Thyroid gland (tissue), 4 donors: ENCODE measurements around the gene TCERG1L. TPM values are rescaled to one million over a fixed set of nuclear protein-coding genes. Genes with fewer than 3 reads are reported as not detected.

ENCODE experiments used
- DNase-seq, 2 donors: peaks; one replicate each; pipeline ENCODE4 v3.0.0-alpha.2; 2019
- H3K27ac ChIP-seq, 3 donors: fragments of 200-600 bp; sonication (generic); 1 replicate in 2 of 3; 2 replicates in 1 of 3; pipeline ENCODE4 v1.5.1; 2016 to 2019; ENCODE audit warnings: mild to moderate bottlenecking in 1 of 3, moderate library complexity in 1 of 3
- H3K27me3 ChIP-seq: fragments of 200-600 bp; sonication (generic); one replicate; pipeline ENCODE4 v1.5.1; 2019
- H3K36me3 ChIP-seq, 2 donors: fragments of 200-600 bp; sonication (generic); one replicate each; pipeline ENCODE4 v1.5.1; 2016 to 2019
- H3K4me1 ChIP-seq, 2 donors: fragments of 200-600 bp; sonication (generic); one replicate each; pipeline ENCODE4 v1.5.1; 2017 to 2019
- H3K4me3 ChIP-seq, 3 donors: fragments of 200-600 bp; sonication (generic); replicated peaks in 1 of 3; 1 replicate in 2 of 3; 2 replicates in 1 of 3; pipeline ENCODE4 v1.5.1; 2016; ENCODE audit warnings: mild to moderate bottlenecking in 1 of 3
- H3K9me3 ChIP-seq: fragments of 200-600 bp; sonication (generic); one replicate; pipeline ENCODE4 v1.5.1; 2017
- POLR2A ChIP-seq, 2 donors: fragments of 450-650 bp; IDR thresholded peaks; one replicate each; pipeline ENCODE4 v1.6.1; 2017; ENCODE audit warnings: antibody characterized with exemption in 2 of 2, mild to moderate bottlenecking in 2 of 2, moderate library complexity in 1 of 2
- WGBS, 2 donors: methylation state at CpG; one replicate each; pipeline ENCODE4 v1.1.5; 2017; 5-methylcytosine and 5-hydroxymethylcytosine counted together
- intact Hi-C: fragments of 100-400 bp; cut with DNase I; formaldehyde crosslinking; loops from one replicate; pipeline ENCODE4 v1.15.1; 2023
- total RNA-seq, 4 donors: library from RNA; depleted of rRNA; stranded (reverse); fragments of >200 nt; gene quantifications; one replicate each; pipeline ENCODE4 v1.2.3, GENCODE V29; 2016
- TF ChIP-seq, protein P1 (sequence below), 6 experiments: fragments of 200-600 bp in 3 of 6; fragments of 450-650 bp in 3 of 6; sonication (generic) in 3 of 6; IDR thresholded peaks; one replicate each; pipeline ENCODE4 v1.5.1; 2016 to 2019; ENCODE audit warnings: antibody characterized with exemption in 6 of 6, mild to moderate bottlenecking in 2 of 6, inconsistent platforms in 1 of 6, moderate library complexity in 1 of 6

TCERG1L gene
- total RNA-seq, 4 donors from 2014 or later, result 4.3 to 23.6 (median 8.2) TPM

DNA sequence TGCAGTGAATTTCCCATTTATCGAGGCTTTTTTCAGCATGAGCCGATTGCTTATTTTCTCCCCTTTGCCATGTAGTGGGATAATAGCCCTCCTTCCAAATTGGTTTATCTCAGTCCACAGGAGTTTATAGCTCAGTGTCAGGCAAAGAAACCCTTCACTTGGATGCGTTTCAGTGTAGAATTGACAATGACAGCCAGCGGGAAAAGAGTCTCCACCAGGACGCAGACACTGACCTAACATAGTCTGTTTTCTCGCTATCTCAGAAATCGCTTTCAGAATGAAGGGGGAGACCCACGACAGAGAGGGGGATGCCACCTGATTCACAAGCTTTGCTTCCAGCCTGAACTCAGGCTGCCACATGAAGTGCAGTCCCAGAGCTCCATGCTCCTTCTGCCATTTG, 43.5 kb upstream of the TCERG1L start:
- Histone ChIP-seq H3K36me3 (no peaks in the 10 kb centered on the region), H3K4me3 (no peak overlapping the region), H3K4me1 (no peaks in the 10 kb centered on the region), H3K27ac (no peak overlapping the region), H3K27me3 (no peaks in the 10 kb centered on the region), H3K9me3 (no peaks in the 10 kb centered on the region)
- WGBS, 2 donors, result 89% methylated on average over 8 of the region's 8 CpGs
- TF ChIP-seq, protein P1, sequence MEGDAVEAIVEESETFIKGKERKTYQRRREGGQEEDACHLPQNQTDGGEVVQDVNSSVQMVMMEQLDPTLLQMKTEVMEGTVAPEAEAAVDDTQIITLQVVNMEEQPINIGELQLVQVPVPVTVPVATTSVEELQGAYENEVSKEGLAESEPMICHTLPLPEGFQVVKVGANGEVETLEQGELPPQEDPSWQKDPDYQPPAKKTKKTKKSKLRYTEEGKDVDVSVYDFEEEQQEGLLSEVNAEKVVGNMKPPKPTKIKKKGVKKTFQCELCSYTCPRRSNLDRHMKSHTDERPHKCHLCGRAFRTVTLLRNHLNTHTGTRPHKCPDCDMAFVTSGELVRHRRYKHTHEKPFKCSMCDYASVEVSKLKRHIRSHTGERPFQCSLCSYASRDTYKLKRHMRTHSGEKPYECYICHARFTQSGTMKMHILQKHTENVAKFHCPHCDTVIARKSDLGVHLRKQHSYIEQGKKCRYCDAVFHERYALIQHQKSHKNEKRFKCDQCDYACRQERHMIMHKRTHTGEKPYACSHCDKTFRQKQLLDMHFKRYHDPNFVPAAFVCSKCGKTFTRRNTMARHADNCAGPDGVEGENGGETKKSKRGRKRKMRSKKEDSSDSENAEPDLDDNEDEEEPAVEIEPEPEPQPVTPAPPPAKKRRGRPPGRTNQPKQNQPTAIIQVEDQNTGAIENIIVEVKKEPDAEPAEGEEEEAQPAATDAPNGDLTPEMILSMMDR (IDR thresholded peaks at IDR 0.05), result no peak
- TF ChIP-seq POLR2A (IDR thresholded peaks at IDR 0.05), result no peak
- intact Hi-C loops, result no loop called here
- no peak for DNase-seq

DNA sequence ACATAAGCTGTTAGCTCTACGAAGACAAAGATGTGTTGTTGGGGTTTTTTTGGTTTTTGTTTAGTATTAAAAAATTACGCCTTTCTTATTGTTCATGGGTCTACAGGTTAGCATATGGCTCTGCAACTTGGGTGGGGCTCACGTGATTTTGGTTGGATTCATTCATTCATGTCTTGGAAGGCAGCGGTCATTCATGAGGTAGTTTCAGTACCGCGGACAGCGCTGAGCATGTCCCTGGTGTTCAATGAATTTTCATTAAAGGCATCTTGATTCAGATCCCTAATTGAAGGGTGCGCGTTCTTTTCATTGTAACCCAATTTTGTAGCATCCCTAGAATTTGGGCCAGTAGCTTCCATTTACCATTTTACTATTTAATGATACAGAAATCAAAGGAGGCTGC, 42.9 kb upstream of the TCERG1L start:
- intact Hi-C loops, result no loop called here

DNA sequence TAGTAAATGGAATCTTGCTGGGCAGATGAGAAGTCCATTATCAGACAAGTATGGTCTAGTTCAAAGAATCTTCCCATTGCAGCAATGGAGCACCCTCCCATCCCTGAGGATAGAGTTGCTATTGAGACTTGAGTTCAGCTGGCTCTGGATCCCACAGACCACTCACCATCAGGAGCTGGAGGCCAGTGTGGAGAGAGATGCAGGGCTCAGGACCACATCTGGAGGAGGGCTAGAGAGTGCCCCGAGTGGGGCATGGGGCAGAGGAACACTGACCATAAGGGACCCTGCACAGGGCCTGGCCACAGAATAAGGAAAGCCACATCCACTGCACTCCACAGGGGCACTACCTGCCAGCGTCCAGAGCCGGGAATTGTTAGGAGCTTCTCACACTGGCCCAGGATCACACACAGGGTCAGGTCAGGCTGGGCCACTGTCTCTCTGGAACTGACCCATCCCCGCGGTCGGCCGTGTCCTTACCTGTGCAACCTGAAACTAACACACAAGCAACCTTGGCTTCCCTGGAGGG, 41.3 kb upstream of the TCERG1L start:
- DNase-seq, result no peak
- Histone ChIP-seq H3K27me3 (no peaks in the 10 kb centered on the region), H3K4me1 (no peaks in the 10 kb centered on the region), H3K36me3 (no peaks in the 10 kb centered on the region), H3K4me3 (no peak overlapping the region), H3K27ac (no peak overlapping the region), H3K9me3 (no peaks in the 10 kb centered on the region)
- 69 to 79% methylated on average over 7 of the region's 7 CpGs for WGBS, 2 donors
- TF ChIP-seq POLR2A (IDR thresholded peaks at IDR 0.05), result no peak
- TF ChIP-seq, protein P1 (IDR thresholded peaks at IDR 0.05), result no peak
- intact Hi-C loops, result no loop called here

More for the DNA sequence above, 42.9 kb upstream of the TCERG1L start:
- no peaks in the 10 kb centered on the region for H3K36me3 ChIP-seq
- no peak overlapping the region for H3K4me3 ChIP-seq
- WGBS, 2 donors, result 54 to 61% methylated on average over 9 of the region's 9 CpGs
- DNase-seq, result peak; percentile 8 to 25
- no peaks in the 10 kb centered on the region for H3K27me3 ChIP-seq
- H3K9me3 ChIP-seq, result no peaks in the 10 kb centered on the region
- TF ChIP-seq, protein P1 (IDR thresholded peaks at IDR 0.05), result no peak
- no peak for TF ChIP-seq POLR2A (IDR thresholded peaks at IDR 0.05)
- H3K27ac ChIP-seq, result no peak overlapping the region
- H3K4me1 ChIP-seq, result no peaks in the 10 kb centered on the region

DNA sequence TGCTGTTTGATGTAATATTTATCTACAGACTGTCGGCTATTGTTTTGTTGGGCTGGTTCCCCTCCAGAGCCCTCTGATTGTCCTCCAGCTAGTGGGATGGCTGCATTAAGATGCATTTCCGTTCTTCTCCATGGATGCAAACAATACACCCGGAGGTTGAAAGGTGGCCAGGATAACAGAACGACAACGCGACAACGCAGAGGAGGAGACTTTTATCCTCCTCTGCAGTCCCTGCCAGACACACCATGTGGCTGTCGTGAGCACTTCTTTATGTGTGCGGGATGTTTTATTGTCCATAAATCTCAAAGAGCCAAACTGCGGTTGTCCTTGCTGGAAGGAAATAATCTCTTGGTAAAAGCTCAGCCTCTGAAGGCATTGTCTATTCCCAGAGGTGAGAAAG, 39.1 kb upstream of the TCERG1L start:
- Histone ChIP-seq H3K9me3 (no peaks in the 10 kb centered on the region), H3K4me3 (no peak overlapping the region), H3K27ac (no peak overlapping the region), H3K27me3 (no peaks in the 10 kb centered on the region), H3K4me1 (no peaks in the 10 kb centered on the region), H3K36me3 (no peaks in the 10 kb centered on the region)
- intact Hi-C loops, result no loop called here
- DNase-seq, result no peak
- 75 to 80% methylated on average over 10 of the region's 10 CpGs for WGBS, 2 donors
- TF ChIP-seq, protein P1 (IDR thresholded peaks at IDR 0.05), result no peak
- TF ChIP-seq POLR2A (IDR thresholded peaks at IDR 0.05), result no peak

DNA sequence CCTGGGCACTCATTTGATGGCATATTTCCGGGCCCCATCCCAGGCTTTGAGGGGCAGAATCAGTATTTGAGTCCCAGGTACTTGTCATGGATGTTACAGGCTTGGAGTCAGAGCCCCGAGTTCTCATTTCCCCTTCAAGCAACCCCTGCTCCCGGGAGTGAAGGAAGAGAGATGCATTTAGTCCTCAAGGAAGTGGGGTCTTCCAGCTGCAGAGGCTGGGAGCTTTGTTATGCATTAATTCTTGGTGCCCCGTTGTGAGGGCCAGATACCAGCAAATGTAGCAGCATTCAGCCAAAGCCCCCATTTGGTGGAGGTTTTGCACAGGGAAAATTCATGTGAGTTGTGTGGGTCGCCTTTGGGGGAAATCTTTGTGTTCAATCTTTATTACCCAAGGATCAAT, 38.7 kb upstream of the TCERG1L start:
- WGBS, 2 donors, result 45 to 59% methylated on average over 5 of the region's 5 CpGs
- H3K27ac ChIP-seq, result no peak overlapping the region
- H3K27me3 ChIP-seq, result no peaks in the 10 kb centered on the region
- no peak overlapping the region for H3K4me3 ChIP-seq
- intact Hi-C loops, result no loop called here
- H3K9me3 ChIP-seq, result no peaks in the 10 kb centered on the region
- H3K4me1 ChIP-seq, result no peaks in the 10 kb centered on the region
- DNase-seq, result no peak
- H3K36me3 ChIP-seq, result no peaks in the 10 kb centered on the region
- TF ChIP-seq POLR2A (IDR thresholded peaks at IDR 0.05), result no peak
- TF ChIP-seq, protein P1 (IDR thresholded peaks at IDR 0.05), result no peak
